Left lung (tissue), 10 donors: Measurements from ENCODE around the gene BRD3. TPM values are rescaled to one million over a fixed set of nuclear protein-coding genes. Genes with fewer than 3 reads are reported as not detected.

Source experiments
- ATAC-seq: fragments of 200-7000 bp; cut with Tn5 transposase; one replicate; pipeline ENCODE4 v1.9.1; 2020; ENCODE audit warnings: moderate library complexity
- DNase-seq, 4 donors: peaks; one replicate each; pipeline ENCODE4 v3.0.0-alpha.2; 2013 to 2020
- H3K27ac ChIP-seq, 2 donors: fragments of 200-600 bp; sonication (generic) in 1 of 2; one replicate each; pipeline versions ENCODE4 v1.5.0 to v1.8.0; 2020 to 2021
- H3K27me3 ChIP-seq, 2 donors: fragments of 200-600 bp; sonication (generic) in 1 of 2; one replicate each; pipeline versions ENCODE4 v1.5.0 to v1.8.0; 2020 to 2021
- H3K36me3 ChIP-seq, 2 donors: fragments of 200-600 bp; sonication (generic) in 1 of 2; one replicate each; pipeline versions ENCODE4 v1.5.0 to v1.8.0; 2020 to 2021
- H3K4me1 ChIP-seq, 2 donors: fragments of 200-600 bp; one replicate each; pipeline ENCODE4 v1.8.0; 2021
- H3K4me3 ChIP-seq, 2 donors: fragments of 200-600 bp; sonication (generic) in 1 of 2; one replicate each; pipeline versions ENCODE4 v1.5.0 to v1.8.0; 2020 to 2021; ENCODE audit warnings: mild to moderate bottlenecking in 1 of 2
- H3K9me3 ChIP-seq, 2 donors: fragments of 200-600 bp; sonication (generic) in 1 of 2; one replicate each; pipeline versions ENCODE4 v1.5.0 to v1.8.0; 2020 to 2021
- CTCF ChIP-seq, 2 donors: fragments of 200-600 bp; sonication (generic) in 1 of 2; IDR thresholded peaks; one replicate each; pipeline versions ENCODE4 v1.5.0 to v1.8.0; 2021; ENCODE audit warnings: antibody characterized with exemption in 2 of 2
- intact Hi-C, 2 donors: fragments of 100-400 bp; cut with DNase I; formaldehyde crosslinking; loops; one replicate each; pipeline versions ENCODE4 v1.11.2 to v1.14.2; 2022
- polyA plus RNA-seq, 6 donors: library from polyadenylated mRNA; unstranded; fragments of 120-200 nt; gene quantifications; one replicate each; pipeline ENCODE4 v1.2.1, GENCODE V29; 2013; ENCODE audit not compliant: insufficient read length in 6 of 6
- total RNA-seq, 2 donors: library from RNA; stranded (reverse); fragmentation: NEBNext Ultra II Directional; extraction: Animal tissue kit (Norgen Biotek cat#: 25700); gene quantifications; one replicate each; pipeline ENCODE4 v1.2.1, GENCODE V29; 2021
- donor health status: DM: no; HTN: yes; CAD: no.
- donor health status: DM: no; HTN: no; CAD: no.

Gene BRD3
- total and polyA plus RNA-seq, 8 donors = 27.0 to 45.8 (median 39.0) TPM

DNA sequence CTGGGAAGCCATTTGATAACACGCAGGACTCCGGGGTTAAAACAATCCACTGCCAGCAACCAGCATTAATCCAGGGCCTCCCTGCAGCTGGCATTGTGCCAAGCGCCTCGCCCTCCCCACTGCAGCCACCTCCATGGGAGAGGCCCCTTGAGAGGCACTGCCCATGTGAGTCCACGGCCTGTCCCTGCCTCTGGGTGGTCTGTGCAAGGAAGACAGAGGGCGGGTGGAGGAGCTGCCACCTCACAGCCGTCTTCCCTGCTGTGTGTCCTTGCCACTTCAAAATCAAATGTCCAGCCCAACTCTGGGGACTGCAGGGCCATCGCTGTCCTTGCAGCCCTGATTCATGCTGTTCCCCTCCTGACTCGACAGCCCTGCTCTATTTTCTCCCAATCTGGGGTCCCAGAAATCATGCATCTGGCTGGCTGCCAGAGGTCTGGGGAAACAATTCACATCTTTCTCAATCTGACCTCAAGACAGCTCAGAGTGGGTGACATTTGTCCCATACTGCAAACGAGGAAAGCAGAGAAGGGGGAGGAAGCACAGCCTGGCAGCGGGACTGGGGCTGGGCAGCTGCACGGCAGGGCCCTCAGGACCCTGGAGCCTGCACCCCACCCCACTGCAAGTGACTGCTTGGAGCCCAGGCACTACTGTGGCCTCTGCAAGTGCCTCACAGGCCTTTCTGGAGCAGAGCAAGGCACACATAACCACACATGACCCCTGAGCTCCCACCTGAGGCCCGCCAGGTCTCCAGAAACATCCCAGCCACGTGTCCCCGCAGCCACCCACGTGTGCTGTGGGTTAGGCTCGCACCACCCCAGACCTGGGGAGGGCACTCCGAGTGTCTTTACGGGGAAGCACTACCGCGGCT is 26.8 kb downstream of the BRD3 start:
- Histone ChIP-seq H3K4me1 (peaks cover 0 to 15% of the 10 kb centered on the region in 2 donors), H3K9me3 (no peaks in the 10 kb centered on the region), H3K36me3 (peaks cover 0 to 94% of the 10 kb centered on the region in 2 donors), H3K4me3 (no peak overlapping the region), H3K27me3 (no peaks in the 10 kb centered on the region), H3K27ac (no peak overlapping the region)
- ATAC-seq = peak; percentile 28
- DNase-seq = peak in 1 of 4 donors; percentile 55
- intact Hi-C loops = no loop called here
- no peak for TF ChIP-seq CTCF (IDR thresholded peaks at IDR 0.05)

- ATAC-seq (no peak), DNase-seq (peak in 1 of 4 donors; percentile 70)
- TF ChIP-seq CTCF (IDR thresholded peaks at IDR 0.05) = no peak
- Histone ChIP-seq H3K9me3 (no peaks in the 10 kb centered on the region), H3K27me3 (no peaks in the 10 kb centered on the region), H3K27ac (no peak overlapping the region), H3K4me1 (peaks cover 0 to 15% of the 10 kb centered on the region in 2 donors), H3K36me3 (peaks cover 0 to 94% of the 10 kb centered on the region in 2 donors), H3K4me3 (no peak overlapping the region)
- intact Hi-C loops = no loop called here
Measured at GRCh38 chr9:134040176-134040565, 27.7 kb downstream of the BRD3 start.

DNA sequence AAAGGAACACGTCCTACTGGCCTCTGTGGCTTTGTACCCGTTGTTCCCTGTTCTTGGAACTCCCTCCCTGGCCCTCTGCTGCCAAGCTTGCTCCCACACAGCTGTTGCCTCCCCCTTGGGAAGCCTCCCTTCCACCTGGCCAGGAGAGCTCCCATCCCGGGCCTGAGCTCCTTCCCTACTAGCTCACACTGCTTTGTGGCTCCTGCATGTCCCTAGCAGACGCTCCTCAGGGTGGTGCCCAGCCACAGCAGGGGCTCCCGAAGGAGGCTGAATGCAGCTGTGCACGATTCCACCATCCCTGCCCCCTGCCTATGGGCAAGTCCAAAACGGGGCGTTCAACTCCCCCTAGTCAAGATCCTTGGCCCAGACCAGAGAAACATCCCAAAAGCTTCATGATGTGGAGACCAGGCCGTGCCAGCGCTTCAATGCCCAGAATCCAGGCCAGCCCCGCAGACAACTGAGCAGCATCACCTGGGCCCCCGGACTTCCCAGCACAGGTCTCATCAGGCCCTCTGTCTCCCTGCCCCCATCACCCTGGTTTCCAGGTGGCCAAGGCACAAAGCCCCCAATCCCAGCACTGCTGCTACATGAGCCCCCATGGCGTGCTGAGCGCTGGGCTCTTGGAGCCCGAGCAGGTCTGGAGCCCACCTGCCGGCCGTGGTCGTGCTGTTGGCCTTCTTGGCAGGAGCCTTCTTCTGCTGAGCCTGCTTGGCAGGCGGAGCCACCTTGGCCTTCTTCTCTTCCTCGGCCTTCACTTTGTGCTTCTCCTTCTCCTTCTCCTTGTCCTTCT is 28.2 kb downstream of the BRD3 start:
- intact Hi-C loops = no loop called here
- H3K4me1 ChIP-seq = peaks cover 0 to 15% of the 10 kb centered on the region in 2 donors
- ATAC-seq = no peak
- H3K27ac ChIP-seq = no peak overlapping the region
- H3K27me3 ChIP-seq = no peaks in the 10 kb centered on the region
- no peak for TF ChIP-seq CTCF (IDR thresholded peaks at IDR 0.05)
- H3K36me3 ChIP-seq = peaks cover 0 to 94% of the 10 kb centered on the region in 2 donors
- DNase-seq = no peak
- H3K4me3 ChIP-seq = no peak overlapping the region
- H3K9me3 ChIP-seq = no peaks in the 10 kb centered on the region

DNA sequence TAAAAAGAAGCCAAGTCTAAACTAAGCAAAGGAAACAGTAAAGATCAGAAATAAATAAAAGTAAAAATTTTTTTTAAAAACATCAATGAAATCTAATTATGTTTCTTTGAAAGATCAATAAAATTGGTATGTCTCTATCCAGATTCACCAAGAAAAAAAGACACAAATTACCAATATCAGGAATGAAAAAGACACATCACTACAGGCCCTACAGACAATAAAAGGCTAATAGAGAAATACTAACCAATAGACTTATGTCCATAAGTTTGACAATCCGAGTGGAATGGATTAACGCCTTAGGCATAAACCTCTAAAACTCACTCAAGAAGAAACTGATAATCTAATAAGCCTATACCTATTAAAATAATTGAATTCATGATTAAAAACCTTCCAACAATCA is 30.2 kb downstream of the BRD3 start:
- Histone ChIP-seq H3K4me1 (peaks cover 0 to 15% of the 10 kb centered on the region in 2 donors), H3K36me3 (peaks cover 0 to 94% of the 10 kb centered on the region in 2 donors), H3K27ac (no peak overlapping the region), H3K27me3 (no peaks in the 10 kb centered on the region), H3K9me3 (no peaks in the 10 kb centered on the region), H3K4me3 (no peak overlapping the region)
- DNase-seq (no peak), ATAC-seq (no peak)
- intact Hi-C loops = no loop called here
- TF ChIP-seq CTCF (IDR thresholded peaks at IDR 0.05) = no peak

DNA sequence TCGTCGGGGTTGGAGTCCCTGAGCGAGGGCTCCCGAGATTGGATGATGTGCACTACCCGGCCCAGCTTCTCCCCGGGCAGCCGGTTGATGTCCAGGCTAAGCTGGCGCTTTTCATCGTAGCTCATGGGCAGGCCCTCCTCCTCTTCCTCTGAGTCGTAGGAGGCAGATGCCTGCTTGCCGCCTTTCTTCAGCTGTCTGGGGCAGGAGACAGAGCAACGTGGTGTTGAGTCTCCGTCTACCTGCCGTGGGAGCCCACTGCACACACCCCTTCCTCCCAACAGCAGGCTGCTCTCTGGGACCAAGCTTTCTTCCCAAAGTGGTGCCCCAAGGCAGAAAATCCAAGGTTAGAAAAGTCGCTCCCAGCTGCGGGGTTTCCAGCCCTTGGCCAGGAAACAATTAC is 31.7 kb downstream of the BRD3 start:
- peaks cover 0 to 96% of the 10 kb centered on the region in 2 donors for H3K36me3 ChIP-seq
- no peak for TF ChIP-seq CTCF (IDR thresholded peaks at IDR 0.05)

More for the DNA sequence above, 31.7 kb downstream of the BRD3 start:
- Histone ChIP-seq H3K9me3 (no peaks in the 10 kb centered on the region), H3K4me1 (peaks cover 0 to 6% of the 10 kb centered on the region in 2 donors), H3K4me3 (no peak overlapping the region), H3K27me3 (no peaks in the 10 kb centered on the region), H3K27ac (no peak overlapping the region)
- DNase-seq (peak in 1 of 4 donors; percentile 19), ATAC-seq (no peak)
- intact Hi-C loops = no loop called here
